HG02852 (cell line): ENCODE data around the gene SMARCC2.
A peak's percentile ranks its signal among the peaks of the same experiment; 100 is the strongest.

Experiments
- ATAC-seq: cut with Tn5 transposase; IDR thresholded peaks from one replicate; pipeline ENCODE4 v1.9.1; 2021; ENCODE audit warnings: mild to moderate bottlenecking, moderate library complexity; ENCODE audit not compliant: unreplicated experiment

SMARCC2 gene

GRCh38 chr12:56189099-56189917 is at the start of gene SMARCC2:
SMARCC2 (minus strand) TSS chr12:56189483; CDS start chr12:56189461, 22 bp downstream.
- peak; percentile 69 for ATAC-seq

- no peak for ATAC-seq
Observed at GRCh38 chr12:56237552-56237951, 48.3 kb upstream of the SMARCC2 start.

- no peak for ATAC-seq
Observed at GRCh38 chr12:56236985-56237384, 47.7 kb upstream of the SMARCC2 start.

- no peak for ATAC-seq
Observed at GRCh38 chr12:56236091-56236490, 46.8 kb upstream of the SMARCC2 start.

- ATAC-seq, result no peak
Observed at GRCh38 chr12:56234746-56235436, 45.6 kb upstream of the SMARCC2 start.

GRCh38 chr12:56231184-56231582 is 41.9 kb upstream of the SMARCC2 start:
- no peak for ATAC-seq

- ATAC-seq, result no peak
Observed at GRCh38 chr12:56230432-56231183, 41.3 kb upstream of the SMARCC2 start.

- no peak for ATAC-seq
Observed at GRCh38 chr12:56229916-56230431, 40.7 kb upstream of the SMARCC2 start, which contains the start of gene SLC39A5. SLC39A5 (plus strand) TSS chr12:56230051; CDS start chr12:56231275, 1,224 bp downstream.

- no peak for ATAC-seq
Observed at GRCh38 chr12:56229082-56229481, 39.8 kb upstream of the SMARCC2 start.

- no peak for ATAC-seq
Observed at GRCh38 chr12:56224954-56225353, 35.7 kb upstream of the SMARCC2 start.

- peak; percentile 72 for ATAC-seq
Observed at GRCh38 chr12:56224102-56224701, 34.9 kb upstream of the SMARCC2 start, which contains the start of gene NABP2. NABP2 (plus strand) TSS chr12:56224342; CDS start chr12:56224857, 515 bp downstream.

GRCh38 chr12:56223571-56224101 is 34.4 kb upstream of the SMARCC2 start:
- ATAC-seq, result no peak

GRCh38 chr12:56222531-56222895 is 33.2 kb upstream of the SMARCC2 start:
- ATAC-seq, result no peak

GRCh38 chr12:56221757-56222530 is 32.7 kb upstream of the SMARCC2 start, which contains the start of gene RNF41:
RNF41 (minus strand) TSS chr12:56221922; CDS start chr12:56214047, 7,875 bp downstream.
- ATAC-seq, result peak; percentile 82

GRCh38 chr12:56221232-56221756 is 32.0 kb upstream of the SMARCC2 start:
- ATAC-seq, result peak; percentile 23

- no peak for ATAC-seq
Observed at GRCh38 chr12:56220611-56221231, 31.4 kb upstream of the SMARCC2 start.

- ATAC-seq, result no peak
Observed at GRCh38 chr12:56219840-56220239, 30.6 kb upstream of the SMARCC2 start.

- ATAC-seq, result no peak
Observed at GRCh38 chr12:56216461-56216860, 27.2 kb upstream of the SMARCC2 start.

- no peak for ATAC-seq
Observed at GRCh38 chr12:56213878-56214277, 24.6 kb upstream of the SMARCC2 start.
